Measurements from ENCODE around the gene KPNA4. TPM values are rescaled to one million over a fixed set of nuclear protein-coding genes. Genes with fewer than 3 reads are reported as not detected.

KPNA4 gene
- total and polyA plus RNA-seq, 10 donors, result 8.3 to 50.6 (median 36.0) TPM

GRCh38 chr3:160577556-160578195 is 12.3 kb upstream of the KPNA4 start:
- H3K4me1 ChIP-seq, result no peaks in the 10 kb centered on the region
- H3K36me3 ChIP-seq, result no peaks in the 10 kb centered on the region
- WGBS, 5 donors, result 63 to 74% (median 65%) methylated on average over 4 of the region's 4 CpGs
- DNase-seq, result no peak
- H3K27ac ChIP-seq, result no peak overlapping the region
- no peak overlapping the region for H3K4me3 ChIP-seq
- peaks cover 0 to 4% (median 0%) of the 10 kb centered on the region in 7 donors for H3K27me3 ChIP-seq (replicated peaks in 1 of 7)
- H3K9me3 ChIP-seq, result peaks cover 0 to 36% (median 24%) of the 10 kb centered on the region in 8 donors
- TF ChIP-seq POLR2A (IDR thresholded peaks at IDR 0.05) (no peak), CTCF (IDR thresholded peaks at IDR 0.05 in 8 of 11, conservative IDR thresholded peaks at IDR 0.05 in 3 of 11) (no peak), POLR2AphosphoS5 (IDR thresholded peaks at IDR 0.05) (no peak)
- intact Hi-C loops (cut with DNase I; ENCODE audit: low total_unique reads), result no loop called here

- Histone ChIP-seq H3K27ac (no peak overlapping the region), H3K4me3 (no peak overlapping the region), H3K27me3 (replicated peaks in 1 of 7) (peaks cover 0 to 4% (median 0%) of the 10 kb centered on the region in 7 donors), H3K4me1 (no peaks in the 10 kb centered on the region), H3K9me3 (peaks cover 0 to 31% (median 18%) of the 10 kb centered on the region in 8 donors), H3K36me3 (no peaks in the 10 kb centered on the region)
- TF ChIP-seq POLR2A (IDR thresholded peaks at IDR 0.05) (no peak), CTCF (IDR thresholded peaks at IDR 0.05 in 8 of 11, conservative IDR thresholded peaks at IDR 0.05 in 3 of 11) (no peak), POLR2AphosphoS5 (IDR thresholded peaks at IDR 0.05) (no peak)
- 47 to 79% (median 63%) methylated on average over 2 of the region's 2 CpGs for WGBS, 5 donors
- intact Hi-C loops (cut with DNase I; ENCODE audit: low total_unique reads), result no loop called here
- no peak for DNase-seq
Observed at GRCh38 chr3:160577093-160577492, 11.7 kb upstream of the KPNA4 start.

GRCh38 chr3:160576621-160577020 is 11.2 kb upstream of the KPNA4 start:
- Histone ChIP-seq H3K4me3 (no peak overlapping the region), H3K27me3 (replicated peaks in 1 of 7) (peaks cover 0 to 4% (median 0%) of the 10 kb centered on the region in 7 donors), H3K4me1 (no peaks in the 10 kb centered on the region), H3K27ac (no peak overlapping the region), H3K9me3 (peaks cover 0 to 26% (median 13%) of the 10 kb centered on the region in 8 donors), H3K36me3 (no peaks in the 10 kb centered on the region)
- TF ChIP-seq POLR2A (IDR thresholded peaks at IDR 0.05), result no peak
- intact Hi-C loops (cut with DNase I; ENCODE audit: low total_unique reads), result no loop called here
- no peak for DNase-seq

- Histone ChIP-seq H3K27ac (no peak overlapping the region), H3K36me3 (no peaks in the 10 kb centered on the region), H3K4me3 (no peak overlapping the region), H3K9me3 (peaks cover 0 to 15% (median 3%) of the 10 kb centered on the region in 8 donors), H3K4me1 (peaks cover 0 to under 1% (median 0%) of the 10 kb centered on the region in 6 donors), H3K27me3 (replicated peaks in 1 of 7) (no peaks in the 10 kb centered on the region)
- intact Hi-C loops (cut with DNase I; ENCODE audit: low total_unique reads), result no loop called here
- no peak for DNase-seq
- TF ChIP-seq CTCF (IDR thresholded peaks at IDR 0.05 in 8 of 11, conservative IDR thresholded peaks at IDR 0.05 in 3 of 11) (no peak), POLR2AphosphoS5 (IDR thresholded peaks at IDR 0.05) (no peak), POLR2A (IDR thresholded peaks at IDR 0.05) (no peak)
- WGBS, 5 donors, result 54 to 84% (median 68%) methylated on average over 1 of the region's 1 CpG
Observed at GRCh38 chr3:160575589-160575988, 10.2 kb upstream of the KPNA4 start.

All from spleen (tissue), 11 donors.